Measurements from ENCODE around the gene SLC22A12.
"Not testable (repeated sequence)": the region's sequence is repeated elsewhere in the genome, so short reads cannot be mapped to it uniquely, and the experiment has no call there.

Gene SLC22A12

DNA sequence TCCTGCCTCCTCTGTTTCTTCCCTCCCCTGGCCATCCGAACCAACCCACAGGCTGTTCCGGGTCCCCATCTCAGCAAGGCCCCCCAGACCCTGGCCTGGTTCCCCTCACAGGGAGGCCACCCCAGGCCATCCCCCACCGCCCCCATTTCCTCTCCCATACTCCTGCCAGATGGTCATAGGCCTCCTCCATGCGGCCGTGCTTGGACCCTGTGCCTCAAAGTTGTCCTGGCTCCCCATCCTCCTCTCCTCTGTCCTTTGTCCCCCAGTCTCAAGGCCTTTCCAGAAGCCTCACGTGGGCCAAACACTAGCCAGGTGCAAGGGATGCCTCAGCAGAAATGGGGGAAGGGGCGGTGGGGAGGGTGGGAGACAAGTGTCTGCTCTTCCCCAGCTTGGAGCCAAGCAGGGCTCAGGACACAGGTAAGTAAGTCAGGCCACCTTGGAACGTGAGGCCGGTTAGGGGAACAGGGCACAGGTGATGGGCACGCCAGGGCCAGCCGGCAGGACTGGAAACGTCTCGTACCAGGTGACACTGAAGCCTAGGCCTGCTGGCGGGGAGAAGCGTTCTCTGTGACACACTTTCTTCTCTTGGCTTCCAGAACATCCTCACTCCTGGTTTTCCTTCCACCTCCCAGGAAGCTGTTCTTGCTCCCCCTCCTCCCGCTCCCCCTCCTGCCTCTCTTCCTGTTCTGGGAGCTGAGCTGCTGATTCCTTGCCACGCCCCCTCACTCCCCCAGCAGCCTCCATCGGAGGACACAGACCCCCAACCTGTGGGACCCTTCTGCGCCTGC is 31.5 kb upstream of the SLC22A12 start:
- no peaks in the 10 kb centered on the region for H3K36me3 ChIP-seq (ENCODE audit: low read length)
- H3K79me2 ChIP-seq (ENCODE audit: insufficient read depth, low read length): no peaks in the 10 kb centered on the region
- no peak overlapping the region for H3K4me3 ChIP-seq (ENCODE audit: insufficient read depth, low read length, poor library complexity, severe bottlenecking)
- no peaks in the 10 kb centered on the region for H4K20me1 ChIP-seq (ENCODE audit: low read depth, low read length)
- H3K27me3 ChIP-seq (ENCODE audit: low read length): no peaks in the 10 kb centered on the region
- no peaks in the 10 kb centered on the region for H3F3A ChIP-seq (ENCODE audit: insufficient read depth)
- H3K9me3 ChIP-seq (ENCODE audit: insufficient read depth, low read length): no peaks in the 10 kb centered on the region
- H3K9ac ChIP-seq (ENCODE audit: low read length): no peak overlapping the region
- no peak overlapping the region for H2AFZ ChIP-seq (ENCODE audit: low read depth, low read length, severe bottlenecking)
- no peaks in the 10 kb centered on the region for H3K9me2 ChIP-seq (replicated peaks; ENCODE audit: insufficient read depth, low read length)
- TF ChIP-seq, protein P1, sequence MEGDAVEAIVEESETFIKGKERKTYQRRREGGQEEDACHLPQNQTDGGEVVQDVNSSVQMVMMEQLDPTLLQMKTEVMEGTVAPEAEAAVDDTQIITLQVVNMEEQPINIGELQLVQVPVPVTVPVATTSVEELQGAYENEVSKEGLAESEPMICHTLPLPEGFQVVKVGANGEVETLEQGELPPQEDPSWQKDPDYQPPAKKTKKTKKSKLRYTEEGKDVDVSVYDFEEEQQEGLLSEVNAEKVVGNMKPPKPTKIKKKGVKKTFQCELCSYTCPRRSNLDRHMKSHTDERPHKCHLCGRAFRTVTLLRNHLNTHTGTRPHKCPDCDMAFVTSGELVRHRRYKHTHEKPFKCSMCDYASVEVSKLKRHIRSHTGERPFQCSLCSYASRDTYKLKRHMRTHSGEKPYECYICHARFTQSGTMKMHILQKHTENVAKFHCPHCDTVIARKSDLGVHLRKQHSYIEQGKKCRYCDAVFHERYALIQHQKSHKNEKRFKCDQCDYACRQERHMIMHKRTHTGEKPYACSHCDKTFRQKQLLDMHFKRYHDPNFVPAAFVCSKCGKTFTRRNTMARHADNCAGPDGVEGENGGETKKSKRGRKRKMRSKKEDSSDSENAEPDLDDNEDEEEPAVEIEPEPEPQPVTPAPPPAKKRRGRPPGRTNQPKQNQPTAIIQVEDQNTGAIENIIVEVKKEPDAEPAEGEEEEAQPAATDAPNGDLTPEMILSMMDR (IDR thresholded peaks at IDR 0.05; ENCODE audit: insufficient read depth, low read length, poor library complexity, severe bottlenecking): no peak
- H3K27ac ChIP-seq (ENCODE audit: low read depth, low read length): no peak overlapping the region
- no peak overlapping the region for H3K4me2 ChIP-seq (ENCODE audit: low read depth, low read length, poor library complexity, severe bottlenecking)

DNA sequence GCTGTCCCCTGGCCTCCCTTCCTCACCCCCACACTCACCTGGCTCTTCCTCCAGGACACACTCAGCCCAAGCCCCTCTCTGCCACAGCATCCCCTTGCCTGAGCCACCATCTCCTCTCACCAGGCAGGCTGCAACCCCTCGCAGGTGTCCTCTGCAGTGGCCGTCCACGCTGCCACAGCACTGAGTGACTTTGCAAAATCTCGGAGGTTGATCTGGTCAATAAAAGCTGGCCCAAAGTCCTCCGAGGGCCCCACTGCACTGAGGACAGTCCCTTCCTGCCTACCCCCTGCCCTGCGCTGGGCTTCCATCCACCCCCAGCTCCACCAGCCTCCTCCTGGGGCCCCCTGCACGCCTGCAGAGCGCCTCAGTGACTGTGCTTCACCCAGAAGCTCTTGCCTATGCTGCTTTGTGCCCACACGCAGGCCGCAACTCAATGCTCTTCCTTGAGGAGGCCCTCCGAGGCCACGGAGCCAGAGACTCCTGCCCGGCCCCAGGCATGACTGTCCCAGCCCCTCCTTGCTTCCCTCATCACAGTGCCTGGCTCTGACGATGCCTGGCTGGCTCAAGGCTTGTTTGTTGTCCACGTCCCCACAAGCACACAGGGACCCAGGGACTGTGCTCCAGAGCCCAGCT is 30.8 kb upstream of the SLC22A12 start:
- H2AFZ ChIP-seq (ENCODE audit: low read depth, low read length, severe bottlenecking): no peak overlapping the region
- no peaks in the 10 kb centered on the region for H3K27me3 ChIP-seq (ENCODE audit: low read length)
- no peaks in the 10 kb centered on the region for H3K36me3 ChIP-seq (ENCODE audit: low read length)
- no peak overlapping the region for H3K9ac ChIP-seq (ENCODE audit: low read length)
- no peak overlapping the region for H3K4me3 ChIP-seq (ENCODE audit: insufficient read depth, low read length, poor library complexity, severe bottlenecking)
- H3F3A ChIP-seq (ENCODE audit: insufficient read depth): no peaks in the 10 kb centered on the region
- H3K9me3 ChIP-seq (ENCODE audit: insufficient read depth, low read length): no peaks in the 10 kb centered on the region
- H3K4me2 ChIP-seq (ENCODE audit: low read depth, low read length, poor library complexity, severe bottlenecking): no peak overlapping the region
- H3K9me2 ChIP-seq (replicated peaks; ENCODE audit: insufficient read depth, low read length): no peaks in the 10 kb centered on the region
- no peak for TF ChIP-seq EZH2phosphoT487 (conservative IDR thresholded peaks at IDR 0.05; ENCODE audit: low read length)
- TF ChIP-seq, protein P1 (IDR thresholded peaks at IDR 0.05; ENCODE audit: insufficient read depth, low read length, poor library complexity, severe bottlenecking): no peak
- no peaks in the 10 kb centered on the region for H3K79me2 ChIP-seq (ENCODE audit: insufficient read depth, low read length)
- H3K27ac ChIP-seq (ENCODE audit: low read depth, low read length): no peak overlapping the region
- no peaks in the 10 kb centered on the region for H4K20me1 ChIP-seq (ENCODE audit: low read depth, low read length)

DNA sequence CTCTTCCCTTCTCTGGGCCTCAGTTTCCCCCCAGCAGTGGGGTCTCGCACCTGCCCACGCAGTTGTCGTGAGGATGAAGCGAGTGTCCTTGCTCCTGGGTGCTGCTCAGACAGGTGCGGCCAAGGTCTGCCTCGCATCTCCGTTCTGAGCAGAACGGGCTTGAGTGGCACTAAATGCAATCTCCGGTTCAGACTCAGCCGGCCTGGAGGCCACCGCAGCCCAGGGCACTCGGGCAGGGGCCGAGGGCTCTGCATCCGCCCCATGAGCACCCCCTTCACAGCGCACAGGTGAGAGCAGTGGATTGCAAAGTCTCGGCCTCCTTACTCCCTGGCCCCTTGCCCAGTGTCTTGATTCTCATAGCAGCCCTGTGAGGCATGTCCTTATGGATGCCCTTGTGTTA is 30.1 kb upstream of the SLC22A12 start:
- Histone ChIP-seq H3K36me3 (ENCODE audit: low read length) (no peaks in the 10 kb centered on the region), H2AFZ (ENCODE audit: low read depth, low read length, severe bottlenecking) (no peak overlapping the region), H3F3A (ENCODE audit: insufficient read depth) (no peaks in the 10 kb centered on the region), H3K4me3 (ENCODE audit: insufficient read depth, low read length, poor library complexity, severe bottlenecking) (no peak overlapping the region), H4K20me1 (ENCODE audit: low read depth, low read length) (no peaks in the 10 kb centered on the region), H3K9ac (ENCODE audit: low read length) (no peak overlapping the region), H3K9me3 (ENCODE audit: insufficient read depth, low read length) (no peaks in the 10 kb centered on the region), H3K27ac (ENCODE audit: low read depth, low read length) (no peak overlapping the region), H3K79me2 (ENCODE audit: insufficient read depth, low read length) (no peaks in the 10 kb centered on the region), H3K27me3 (ENCODE audit: low read length) (no peaks in the 10 kb centered on the region), H3K4me2 (ENCODE audit: low read depth, low read length, poor library complexity, severe bottlenecking) (no peak overlapping the region), H3K9me2 (replicated peaks; ENCODE audit: insufficient read depth, low read length) (no peaks in the 10 kb centered on the region)
- TF ChIP-seq, protein P1 (IDR thresholded peaks at IDR 0.05; ENCODE audit: insufficient read depth, low read length, poor library complexity, severe bottlenecking): no peak
- TF ChIP-seq EZH2phosphoT487 (conservative IDR thresholded peaks at IDR 0.05; ENCODE audit: low read length): no peak

DNA sequence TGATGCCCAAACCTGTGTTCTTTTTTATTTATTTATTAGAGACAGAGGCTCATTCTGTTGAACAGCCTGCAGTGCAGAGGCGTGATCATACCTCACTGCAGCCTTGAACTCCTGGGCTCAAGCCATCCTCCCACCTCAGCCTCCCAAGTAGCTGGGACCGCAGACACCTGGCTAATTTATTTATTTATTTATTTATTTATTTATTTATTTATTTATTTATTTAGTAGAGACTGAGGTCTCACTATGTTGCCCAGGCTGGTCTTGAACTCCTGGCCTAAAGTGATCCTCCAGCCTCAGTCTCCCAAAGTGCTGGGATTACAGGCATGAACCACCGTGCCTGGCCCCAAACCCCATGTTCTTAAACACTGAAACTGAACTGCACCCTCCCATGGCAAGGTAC is 29.6 kb upstream of the SLC22A12 start:
- H2AFZ ChIP-seq (ENCODE audit: low read depth, low read length, severe bottlenecking); H3K9me3 ChIP-seq (ENCODE audit: insufficient read depth, low read length); H3K79me2 ChIP-seq (ENCODE audit: insufficient read depth, low read length); H3K27ac ChIP-seq (ENCODE audit: low read depth, low read length); H3K36me3 ChIP-seq (ENCODE audit: low read length); H4K20me1 ChIP-seq (ENCODE audit: low read depth, low read length); H3K9ac ChIP-seq (ENCODE audit: low read length); H3K4me3 ChIP-seq (ENCODE audit: insufficient read depth, low read length, poor library complexity, severe bottlenecking); H3K9me2 ChIP-seq (replicated peaks; ENCODE audit: insufficient read depth, low read length); H3F3A ChIP-seq (ENCODE audit: insufficient read depth); H3K4me2 ChIP-seq (ENCODE audit: low read depth, low read length, poor library complexity, severe bottlenecking); H3K27me3 ChIP-seq (ENCODE audit: low read length): not testable (repeated sequence)

Data from SU-DHL-6 (cell line).